GM21529 (cell line): Measurements from ENCODE around the gene CLSTN1.

Experiments
- ATAC-seq: cut with Tn5 transposase; IDR thresholded peaks from one replicate; pipeline ENCODE4 v1.9.1; 2021; ENCODE audit not compliant: unreplicated experiment

The CLSTN1 gene

DNA sequence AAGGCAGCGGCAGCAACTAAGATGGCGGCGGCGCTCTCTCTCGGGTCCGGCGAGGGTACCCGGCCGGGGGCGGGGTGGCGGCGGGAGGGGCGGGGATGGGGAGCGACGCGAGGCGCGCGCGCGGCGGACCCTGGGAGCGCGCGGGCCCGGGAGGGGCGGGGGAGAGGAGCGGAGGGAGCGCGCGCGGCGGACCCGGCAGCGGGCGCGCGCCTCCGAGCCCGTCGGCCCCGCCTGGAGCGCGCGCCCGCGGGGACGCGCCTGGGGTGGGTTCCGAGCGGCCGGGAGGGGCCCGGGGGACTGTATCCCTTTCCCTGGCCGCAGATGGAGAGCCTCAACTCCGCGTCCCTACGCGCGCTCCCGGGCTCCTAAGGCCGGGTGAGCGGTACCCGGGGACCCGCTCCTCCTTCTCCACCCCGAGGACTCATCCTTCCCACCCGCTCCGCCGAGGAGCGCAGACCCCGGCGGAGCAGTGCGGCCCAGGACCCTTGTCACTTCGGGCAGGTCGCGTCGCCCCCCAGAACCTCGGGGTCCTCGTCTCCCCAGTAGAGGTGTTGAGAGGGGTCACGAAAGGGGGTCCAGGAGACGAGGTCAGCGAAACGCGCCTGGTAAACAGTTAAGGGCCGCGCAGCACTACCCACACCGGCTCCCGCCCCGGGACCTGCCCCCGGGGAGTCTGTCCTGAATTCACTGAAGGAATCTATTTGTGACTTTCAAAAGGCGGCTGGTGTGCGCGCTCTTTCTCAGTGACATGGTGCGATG is at the start of gene CLSTN1:
Gene CLSTN1, minus strand, starts transcription at position 23 of the 759 bp plus-strand sequence. CDS start 232 bp downstream, outside the sequence.
- ATAC-seq: peak; percentile 59

GRCh38 chr1:9873385-9873784 is 49.6 kb upstream of the CLSTN1 start:
- no peak for ATAC-seq

- no peak for ATAC-seq
These were observed 48.8 kb upstream of the CLSTN1 start for GRCh38 chr1:9872430-9873165.

- no peak for ATAC-seq
These were observed 48.1 kb upstream of the CLSTN1 start for GRCh38 chr1:9871707-9872425.

GRCh38 chr1:9871021-9871420 is 47.3 kb upstream of the CLSTN1 start:
- ATAC-seq: no peak

DNA sequence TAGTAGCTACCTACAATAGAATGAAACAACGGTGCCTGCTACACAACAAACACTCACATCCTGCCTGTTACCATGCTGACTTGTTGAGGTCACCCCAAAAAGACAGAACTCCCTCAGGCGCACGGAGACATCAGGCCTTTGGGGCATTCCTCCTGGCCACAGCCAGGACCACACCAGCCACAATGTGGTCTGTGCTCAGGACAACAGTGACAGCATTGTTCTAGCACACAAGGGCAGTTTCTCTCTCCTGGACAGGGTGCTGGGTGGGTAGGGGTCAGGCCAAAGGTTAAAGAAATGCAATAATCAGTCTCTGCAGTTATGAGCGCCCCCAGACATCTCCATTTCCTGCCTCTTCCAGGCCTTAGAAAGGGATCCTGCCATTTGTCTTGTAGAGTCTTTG is 46.8 kb upstream of the CLSTN1 start:
- no peak for ATAC-seq

DNA sequence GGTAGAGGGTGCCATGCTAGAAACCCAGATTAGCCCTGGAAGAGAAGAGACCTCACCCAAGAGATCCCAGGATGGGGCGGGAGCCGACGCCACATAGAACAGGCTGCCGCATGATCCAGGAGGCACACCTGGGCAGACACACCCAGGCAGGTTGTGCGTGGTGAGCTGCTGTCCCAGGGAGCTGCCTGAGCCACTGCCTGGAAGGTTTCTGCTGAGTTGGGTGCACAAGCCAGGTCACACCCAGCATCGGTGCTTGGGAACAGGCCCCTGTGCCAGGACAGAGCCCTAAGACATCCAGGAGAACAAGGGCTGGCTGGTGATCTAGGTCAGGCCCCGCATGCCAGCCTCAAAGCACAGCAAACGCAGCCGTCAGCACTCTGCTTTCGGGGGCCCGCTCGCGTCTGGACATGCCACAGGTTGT is 46.1 kb upstream of the CLSTN1 start:
- ATAC-seq: no peak

- no peak for ATAC-seq
These were observed 44.5 kb upstream of the CLSTN1 start for GRCh38 chr1:9868244-9868590.

- peak; percentile 69 for ATAC-seq
These were observed 43.9 kb upstream of the CLSTN1 start for GRCh38 chr1:9867408-9868243.

DNA sequence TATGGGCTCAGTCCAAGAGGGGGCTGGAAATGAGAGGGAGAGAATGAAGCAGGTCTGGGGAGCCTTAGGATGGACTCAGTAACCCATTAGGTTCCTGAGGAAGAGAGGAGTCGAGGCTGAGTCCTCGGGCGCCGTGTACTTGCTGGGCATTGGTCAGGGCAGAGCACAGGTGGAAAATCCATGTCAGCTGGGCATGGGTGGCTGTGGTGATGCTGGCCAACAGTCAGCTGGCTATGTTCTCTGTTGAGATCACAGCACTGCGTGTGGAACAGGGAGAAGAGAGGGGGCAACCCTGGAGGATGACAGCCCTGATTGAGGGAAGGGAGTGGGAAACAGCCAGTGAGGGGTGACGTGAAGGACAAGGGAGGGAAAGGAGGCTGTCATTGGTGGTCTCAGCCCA is 43.1 kb upstream of the CLSTN1 start:
- no peak for ATAC-seq

- no peak for ATAC-seq
These were observed 42.0 kb upstream of the CLSTN1 start for GRCh38 chr1:9865724-9866123.

GRCh38 chr1:9863371-9863770 is 39.6 kb upstream of the CLSTN1 start:
- ATAC-seq: no peak

- ATAC-seq: no peak
These were observed 37.6 kb upstream of the CLSTN1 start for GRCh38 chr1:9861360-9861759.

DNA sequence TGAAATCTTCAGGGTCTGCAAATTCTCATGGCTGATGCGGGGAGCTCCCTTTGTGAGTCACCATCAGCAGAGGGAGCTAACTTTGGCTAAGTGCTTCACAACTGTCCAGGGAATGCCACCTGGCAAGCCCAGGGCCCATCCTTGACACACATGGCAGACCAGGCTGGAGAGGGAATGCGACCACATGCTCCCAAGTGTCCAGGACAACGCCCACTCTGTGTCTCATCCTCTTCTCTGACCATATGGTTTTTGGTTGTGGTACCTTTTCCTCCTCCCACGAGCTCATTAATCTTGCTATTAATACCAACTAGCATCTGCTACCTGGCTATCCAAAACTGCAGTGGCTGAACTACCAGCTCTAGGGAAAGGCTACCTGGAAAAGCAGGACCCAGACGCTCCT is 37.1 kb upstream of the CLSTN1 start:
- no peak for ATAC-seq

DNA sequence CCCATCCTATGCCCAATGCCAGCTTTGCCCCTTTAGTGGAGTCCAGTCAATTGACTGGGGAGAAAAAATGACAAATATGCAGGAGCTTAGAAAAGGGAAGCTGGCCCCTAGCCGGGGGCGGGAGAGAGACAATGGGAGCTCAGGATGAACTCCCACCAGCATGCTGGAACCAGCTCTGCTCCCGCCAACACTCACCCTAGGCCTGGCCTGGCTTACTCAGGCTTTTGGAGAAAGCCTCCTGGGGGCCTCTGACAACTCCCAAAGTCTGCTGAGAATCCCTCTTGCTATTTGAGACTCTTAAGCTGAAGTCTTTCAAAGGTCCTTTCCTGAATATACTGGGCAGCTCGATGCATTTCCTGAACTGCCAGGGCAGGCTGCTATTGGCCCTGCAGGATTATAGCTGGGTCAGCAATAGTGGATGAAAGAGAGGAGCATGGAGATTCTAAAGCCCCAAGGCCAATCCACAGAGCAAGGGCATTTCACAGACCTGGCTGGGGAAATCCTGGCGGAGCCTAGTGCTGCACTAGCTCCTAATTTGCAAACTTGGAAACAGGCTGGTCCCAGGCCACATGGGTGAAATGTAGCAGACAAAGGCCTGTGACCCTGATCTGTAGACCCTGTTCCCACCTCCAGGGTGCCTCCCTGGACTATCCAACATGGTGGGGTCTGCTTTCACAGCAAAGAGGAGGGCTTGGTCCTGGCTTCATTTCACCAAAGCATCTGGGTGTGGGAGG is 35.7 kb upstream of the CLSTN1 start:
- ATAC-seq: no peak

DNA sequence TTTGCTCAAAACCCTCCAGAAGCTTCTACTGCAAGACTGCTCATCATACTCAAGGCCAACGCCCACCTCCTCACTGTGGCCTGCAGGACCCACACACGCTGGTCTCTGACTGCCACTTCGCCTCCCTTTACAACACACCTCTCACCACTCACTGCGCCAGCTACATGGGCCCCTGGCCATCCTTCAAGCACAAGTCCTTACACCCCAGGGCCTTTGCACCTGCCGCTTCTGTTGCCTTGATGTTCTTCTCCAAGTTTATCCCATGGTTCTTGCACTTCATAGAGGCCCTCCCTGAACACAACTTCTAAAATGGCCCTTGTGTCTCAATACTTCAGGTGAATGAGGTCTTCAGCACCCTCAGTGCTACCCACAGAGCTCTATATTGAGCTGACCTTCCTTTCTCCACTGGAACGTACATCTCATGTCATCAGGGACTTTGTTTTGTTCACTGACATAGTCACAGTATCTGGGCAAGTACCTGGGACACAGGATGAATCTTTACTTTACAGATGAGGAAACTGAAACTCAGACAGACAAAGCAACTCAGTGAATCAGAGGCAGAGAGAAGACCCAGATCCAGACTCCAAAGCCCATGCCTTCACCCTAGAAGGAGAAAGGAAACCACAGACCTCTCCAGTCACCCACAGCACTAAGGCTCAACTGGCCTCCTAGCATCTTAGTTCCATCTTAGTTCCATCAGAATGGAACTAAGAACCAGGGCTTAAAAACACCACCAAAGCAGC is 34.7 kb upstream of the CLSTN1 start:
- ATAC-seq: no peak

- no peak for ATAC-seq
These were observed 31.4 kb upstream of the CLSTN1 start for GRCh38 chr1:9855186-9855585.

- ATAC-seq: no peak
These were observed 29.5 kb upstream of the CLSTN1 start for GRCh38 chr1:9853249-9853595.

DNA sequence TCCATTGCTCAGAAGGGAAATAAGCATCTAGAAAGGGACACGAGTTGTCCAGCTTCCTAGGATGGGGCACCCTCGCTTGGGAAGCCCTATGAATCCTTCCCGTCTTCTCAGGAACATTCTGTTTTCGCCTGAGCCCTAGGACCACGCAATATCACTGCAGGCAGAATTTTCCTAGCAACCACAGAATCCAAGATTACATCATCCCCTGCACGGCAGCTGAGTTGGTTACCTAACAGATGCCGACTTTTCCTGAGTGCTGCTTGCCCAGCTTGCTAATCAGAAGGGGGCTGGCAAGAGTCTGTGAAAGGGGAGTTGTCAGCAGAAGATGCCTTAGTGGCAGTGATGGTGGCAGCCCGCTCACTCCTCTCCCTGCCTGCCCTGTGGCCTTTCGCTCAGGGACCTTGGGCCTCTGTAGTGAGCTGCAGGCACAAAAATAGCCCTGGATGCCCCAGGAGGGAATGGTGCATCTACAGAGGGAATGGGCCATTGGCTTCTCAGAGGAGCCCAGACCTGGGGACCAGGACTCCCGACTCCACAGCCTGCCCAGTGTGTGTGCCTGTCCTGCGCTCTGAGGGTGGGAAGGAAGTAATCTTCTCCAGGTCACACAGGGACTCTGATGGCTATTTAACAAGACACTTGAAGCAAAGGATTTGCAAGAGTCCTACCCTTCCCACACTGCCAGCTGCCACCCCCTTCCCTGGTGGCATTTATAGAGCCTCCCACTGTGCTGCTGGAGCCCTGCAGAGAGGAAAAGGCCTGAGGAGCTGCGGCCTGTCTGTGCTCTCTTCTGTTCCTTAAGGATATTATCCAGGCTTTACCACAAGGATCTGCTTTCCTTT is 28.9 kb upstream of the CLSTN1 start:
- no peak for ATAC-seq
